K562 (cell line): ENCODE measurements around the gene WWC2. TPM values are rescaled to one million over a fixed set of nuclear protein-coding genes. Genes with fewer than 3 reads are reported as not detected.

ENCODE experiments used
- ATAC-seq: fragments of 200-7000 bp; cut with Tn5 transposase; 3 replicates; pipeline ENCODE4 v1.9.1; 2020; ENCODE audit warnings: moderate library complexity
- BruUV-seq: library from RNA; stranded (reverse); fragments of 400-500 nt; replicated peaks from 2 replicates; lab custom pipeline; 2021; lab: Mats Ljungman, UMichigan
- CTCF ChIA-PET: fragments of 300-600 bp; formaldehyde crosslinking; extraction: SDS; loops from one replicate; lab custom pipeline; 2021; ENCODE audit warnings: low intra/inter-chr PET ratio; lab: Yijun Ruan, JAX
- POLR2A ChIA-PET: fragments of 300-600, 350-650 bp; sonication (Branson Sonifier 250); formaldehyde crosslinking; extraction: SDS; loops from one replicate; lab custom pipeline; 2021; ENCODE audit warnings: antibody characterized with exemption, inconsistent platforms; lab: Yijun Ruan, JAX
- DNase-seq, 4 experiments: peaks; one replicate each; pipeline versions ENCODE4 v3.0.0 to v3.0.0-alpha.2; 2011 to 2018; ENCODE audit warnings: low spot score in 3 of 4, mixed read lengths in 3 of 4; ENCODE audit errors: extremely low read depth in 1 of 4
- FAIRE-seq: peaks from 2 replicates; lab custom pipeline; 2011; peaks lifted over from hg19 to GRCh38; lab: Jason Lieb, UNC
- H2AFZ ChIP-seq: 2 replicates; pipeline ENCODE4 v1.6.0; 2011; ENCODE audit warnings: low read depth, low read length, control low read depth, inconsistent platforms
- H3K27ac ChIP-seq: fragments of 200-600 bp; 3 replicates; pipeline ENCODE4 v1.8.0; 2011; ENCODE audit warnings: low read depth, mild to moderate bottlenecking, control low read depth, inconsistent platforms, low read length, moderate library complexity, mixed read lengths; ENCODE audit errors: extremely low read depth
- H3K27me3 ChIP-seq, 2 experiments: fragments of 300-600 bp in 1 of 2; 2 replicates in 1 of 2; 3 replicates in 1 of 2; pipeline versions ENCODE4 v1.6.0 to v1.8.0; 2011; ENCODE audit warnings: inconsistent platforms in 2 of 2, low read length in 2 of 2, mild to moderate bottlenecking in 1 of 2, mixed read lengths in 1 of 2, moderate library complexity in 1 of 2; ENCODE audit not compliant: control insufficient read depth in 2 of 2, insufficient read depth in 2 of 2
- H3K36me3 ChIP-seq: fragments of 300-600 bp; 3 replicates; pipeline ENCODE4 v1.8.0; 2011; ENCODE audit warnings: mild to moderate bottlenecking, low read length, inconsistent platforms; ENCODE audit not compliant: control insufficient read depth, insufficient read depth
- H3K4me1 ChIP-seq, 2 experiments: fragments of 200-600 bp in 1 of 2; replicated peaks in 1 of 2; 2 replicates in 1 of 2; 3 replicates in 1 of 2; pipeline versions ENCODE4 v1.5.1 to v1.8.0; 2011; ENCODE audit warnings: inconsistent platforms in 2 of 2, low read length in 2 of 2, mild to moderate bottlenecking in 1 of 2, mixed read lengths in 1 of 2, moderate library complexity in 1 of 2; ENCODE audit not compliant: control insufficient read depth in 2 of 2, insufficient read depth in 2 of 2
- H3K4me2 ChIP-seq: 2 replicates; pipeline ENCODE4 v1.6.1; 2011; ENCODE audit warnings: low read length, control low read depth, inconsistent platforms, mixed read lengths; ENCODE audit not compliant: insufficient read depth
- H3K4me3 ChIP-seq: fragments of 200-600 bp; sonication (generic), shearing (Covaris generic); 2 replicates; pipeline ENCODE4 v1.5.1; 2016; ENCODE audit warnings: control low read depth, inconsistent platforms
- H3K79me2 ChIP-seq: fragments of 200-600 bp; 3 replicates; pipeline ENCODE4 v1.8.0; 2011; ENCODE audit warnings: low read length, inconsistent platforms; ENCODE audit not compliant: control insufficient read depth, insufficient read depth
- H3K9ac ChIP-seq, 2 experiments: 2 replicates each; pipeline versions ENCODE4 v1.6.0 to v1.6.1; 2011; ENCODE audit warnings: low read depth in 2 of 2, low read length in 2 of 2, control low read depth in 1 of 2, inconsistent platforms in 1 of 2, mild to moderate bottlenecking in 1 of 2, mixed read lengths in 1 of 2; ENCODE audit not compliant: insufficient read depth in 1 of 2
- H3K9me1 ChIP-seq: one replicate; pipeline ENCODE4 v1.6.0; 2011; ENCODE audit warnings: inconsistent platforms, mild to moderate bottlenecking, low read length, moderate library complexity; ENCODE audit not compliant: control insufficient read depth, insufficient read depth
- H3K9me3 ChIP-seq: replicated peaks from 2 replicates; pipeline ENCODE4 v1.5.1; 2011; ENCODE audit warnings: low read depth, low read length, inconsistent platforms; ENCODE audit not compliant: control insufficient read depth, insufficient read depth
- H4K20me1 ChIP-seq: replicated peaks from 2 replicates; pipeline ENCODE4 v1.6.1; 2011; ENCODE audit warnings: low read length, inconsistent platforms, mixed read lengths; ENCODE audit not compliant: control insufficient read depth, insufficient read depth
- ATF7 ChIP-seq: fragments of 450-650 bp; IDR thresholded peaks from 2 replicates; pipeline ENCODE4 v1.7.1; 2014; ENCODE audit warnings: mild to moderate bottlenecking, moderate library complexity
- CCNT2 ChIP-seq: IDR thresholded peaks from 2 replicates; pipeline ENCODE4 v1.6.1; 2011; ENCODE audit warnings: borderline replicate concordance, low read depth, mild to moderate bottlenecking, moderate library complexity, mixed read lengths, low read length; ENCODE audit not compliant: insufficient read length; ENCODE audit errors: extremely low read depth
- CEBPG ChIP-seq, 3 experiments: fragments of 200-800 bp in 1 of 3; sonication (Bioruptor generic) in 1 of 3; sonication (generic) in 1 of 3; formaldehyde crosslinking in 1 of 3; IDR thresholded peaks in 2 of 3; conservative IDR thresholded peaks in 1 of 3; 2 replicates each; pipeline versions ENCODE4 v1.6.1 to v1.8.0; 2016 to 2022; ENCODE audit warnings: missing compliant biosample characterization in 2 of 3, missing genetic modification characterization in 2 of 3, mild to moderate bottlenecking in 1 of 3, missing genetic modification reagents in 1 of 3
- FOXA3 ChIP-seq, 2 experiments: fragments of 450-650 bp in 1 of 2; sonication (generic) in 1 of 2; formaldehyde crosslinking; IDR thresholded peaks in 1 of 2; conservative IDR thresholded peaks in 1 of 2; 2 replicates each; pipeline versions ENCODE4 v1.4.0 to v1.8.0; 2020 to 2022; ENCODE audit warnings: mild to moderate bottlenecking in 2 of 2, missing genetic modification reagents in 1 of 2
- JUND ChIP-seq, 2 experiments: IDR thresholded peaks; 2 replicates in 1 of 2; 3 replicates in 1 of 2; pipeline ENCODE4 v1.6.1; 2011; ENCODE audit warnings: borderline replicate concordance in 2 of 2, low read depth in 2 of 2, low read length in 2 of 2, improper control_type of control experiment in 1 of 2, missing biosample characterization in 1 of 2, missing genetic modification characterization in 1 of 2, missing genetic modification reagents in 1 of 2
- NFE2 ChIP-seq: IDR thresholded peaks from 2 replicates; pipeline ENCODE4 v1.6.1; 2014; ENCODE audit warnings: antibody characterized with exemption, low read depth
- PKNOX1 ChIP-seq: fragments of 450-650 bp; IDR thresholded peaks from 2 replicates; pipeline ENCODE4 v1.6.1; 2016
- TAF7 ChIP-seq: fragments of 450-650 bp; IDR thresholded peaks from 2 replicates; pipeline ENCODE4 v1.6.1; 2016; ENCODE audit warnings: missing genetic modification characterization, missing compliant biosample characterization
- ZBTB8A ChIP-seq: fragments of 450-650 bp; IDR thresholded peaks from 2 replicates; pipeline ENCODE4 v1.6.1; 2018; ENCODE audit warnings: mild to moderate bottlenecking, moderate library complexity; ENCODE audit not compliant: partially characterized antibody
- whole genome bisulfite sequencing: fragments of 100-300 bp; shearing (Covaris generic); methylation state at CpG from one replicate; pipeline ENCODE4 v1.1.6; 2016; ENCODE audit warnings: low coverage, mixed read lengths; ENCODE audit not compliant: insufficient coverage; ENCODE audit errors: missing lambda C conversion rate; 5-methylcytosine and 5-hydroxymethylcytosine counted together
- in situ Hi-C: fragments of 300-500 bp; cut with MboI; formaldehyde crosslinking; loops from 4 replicates; pipeline ENCODE4 v1.15.0; 2018; ENCODE audit warnings: inconsistent platforms, mixed read lengths
- intact Hi-C: fragments of 100-400 bp; cut with micrococcal nuclease; formaldehyde crosslinking; loops from 2 replicates; pipeline ENCODE4 v1.14.2; 2022
- polyA plus RNA-seq, 8 experiments: library from polyadenylated mRNA; depleted of rRNA in 4 of 8; stranded (reverse) in 5 of 8; unstranded in 3 of 8; fragments of >200 nt; fragmentation: Nextera tagmentation in 2 of 8; fragmentation: Illumina TruSeq in 1 of 8; extraction: Ambion mirVana in 2 of 8; extraction: Trizol in 1 of 8; gene quantifications; 2 replicates each; pipeline versions ENCODE4 v1.2.1 to v1.2.3, GENCODE V29; 2011 to 2014; ENCODE audit warnings: inconsistent platforms in 1 of 8, missing spikeins in 1 of 8
- total RNA-seq, 7 experiments: library from RNA; depleted of rRNA in 6 of 7; stranded (reverse); fragments of >200 nt in 6 of 7; fragmentation: Illumina TruSeq in 2 of 7; extraction: Trizol in 2 of 7; gene quantifications; 2 replicates each; pipeline versions ENCODE4 v1.2.1 to v1.2.3, GENCODE V29; 2011 to 2021; ENCODE audit warnings: low replicate concordance in 1 of 7
- TF ChIP-seq, protein P1 (sequence below), 2 experiments: fragments of 450-650 bp in 1 of 2; sonication (generic) in 1 of 2; formaldehyde crosslinking in 1 of 2; IDR thresholded peaks in 1 of 2; conservative IDR thresholded peaks in 1 of 2; 2 replicates each; pipeline versions ENCODE4 v1.6.1 to v1.8.1; 2016 to 2023; ENCODE audit warnings: mild to moderate bottlenecking in 2 of 2, moderate library complexity in 2 of 2, inconsistent platforms in 1 of 2, missing genetic modification reagents in 1 of 2

WWC2 gene
- total and polyA plus RNA-seq, 9 of the 15 experiments (the other 6 are each of a cell fraction or from before 2014, with no cell fraction given) = 3.7 to 39.4 (median 19.6) TPM

- TF ChIP-seq, protein P1, sequence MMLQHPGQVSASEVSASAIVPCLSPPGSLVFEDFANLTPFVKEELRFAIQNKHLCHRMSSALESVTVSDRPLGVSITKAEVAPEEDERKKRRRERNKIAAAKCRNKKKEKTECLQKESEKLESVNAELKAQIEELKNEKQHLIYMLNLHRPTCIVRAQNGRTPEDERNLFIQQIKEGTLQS (IDR thresholded peaks at IDR 0.05) = 0 out of 2 replicates have a peak, but pooled peaks have one; percentile 40
- TF ChIP-seq, protein P1 (CRISPR knock-in tag; conservative IDR thresholded peaks at IDR 0.05) = no peak
- no peak for TF ChIP-seq TAF7 (tag)
- TF ChIP-seq CCNT2 = no peak
Observed at GRCh38 chr4:183257808-183258207, 158.8 kb downstream of the WWC2 start (continued).

DNA sequence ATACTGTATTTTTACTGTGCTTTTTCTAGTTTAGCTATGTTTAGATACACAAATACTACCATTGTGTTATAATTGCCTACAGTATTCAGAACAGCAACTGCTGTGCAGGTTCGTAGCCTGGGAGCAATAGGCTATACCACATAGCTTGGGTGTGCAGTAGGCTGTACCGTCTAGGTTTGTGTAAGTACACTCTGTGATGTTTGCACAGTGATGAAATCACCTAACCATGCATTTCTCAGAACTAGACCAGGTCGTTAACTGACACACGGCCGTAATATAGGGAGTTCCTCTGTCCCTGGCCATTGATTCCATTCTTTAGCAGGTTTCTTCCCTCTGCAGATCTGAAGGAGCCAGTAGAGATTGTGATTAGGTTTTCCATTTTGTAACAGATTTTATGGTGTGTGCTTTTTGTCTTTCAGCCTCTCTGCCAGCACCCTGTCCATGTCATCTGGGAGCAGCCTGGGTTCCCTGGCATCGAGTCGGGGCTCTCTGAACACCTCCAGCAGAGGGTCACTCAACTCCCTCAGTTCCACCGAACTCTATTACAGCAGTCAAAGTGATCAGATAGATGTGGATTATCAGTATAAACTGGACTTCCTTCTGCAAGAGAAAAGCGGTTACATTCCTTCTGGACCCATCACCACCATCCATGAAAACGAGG, 161.6 kb downstream of the WWC2 start:
- WGBS = 49% methylated on average over 10 of the region's 10 CpGs
- FAIRE-seq = no peak
- no peak overlapping the region for H3K4me2 ChIP-seq
- H3K4me3 ChIP-seq = no peak overlapping the region
- H3K36me3 ChIP-seq = peaks cover 25% of the 10 kb centered on the region
- no peaks in the 10 kb centered on the region for H3K9me1 ChIP-seq
- peak in 1 of 2 experiments; percentile 77; a peak in 2 of 4 replicates for TF ChIP-seq FOXA3 (CRISPR knock-in tag; conservative IDR thresholded peaks at IDR 0.05 in 1 of 2, IDR thresholded peaks at IDR 0.05 in 1 of 2)
- 0 out of 2 replicates have a peak, but pooled peaks have one; percentile 27 for TF ChIP-seq ATF7
- no peak for TF ChIP-seq JUND (IDR thresholded peaks at IDR 0.05; ENCODE audit: borderline replicate concordance, low read depth, low read length)
- peak; percentile 34; the same call in 1 of the 3 replicates for TF ChIP-seq JUND (tag; IDR thresholded peaks at IDR 0.05; ENCODE audit: borderline replicate concordance, low read depth, low read length)
- TF ChIP-seq CEBPG (CRISPR knock-in tag; IDR thresholded peaks at IDR 0.05) = no peak
- TF ChIP-seq CEBPG (tag; conservative IDR thresholded peaks at IDR 0.05 in 1 of 2, IDR thresholded peaks at IDR 0.05 in 1 of 2) = peak in 1 of 2 experiments; percentile 63; a peak in 2 of 4 replicates
- TF ChIP-seq PKNOX1 = peak; percentile 10; the same call in 1 of the 2 replicates
- no peak for TF ChIP-seq ZBTB8A
- TF ChIP-seq NFE2 = no peak
- intact Hi-C loops (loop anchor here (5.0 to 10.0 kb wide), 2 partner anchors 456 to 783 kb away; no protein-coding TSS in a partner anchor), in situ Hi-C loops (loop anchor here (25.0 kb wide), 1 partner anchor 798 kb away; no protein-coding TSS in a partner anchor)
- H2AFZ ChIP-seq = no peak overlapping the region
- H3K27me3 ChIP-seq = no peaks in the 10 kb centered on the region
- CTCF ChIA-PET = interaction anchor here (1.1 to 4.3 kb wide), 3 partner anchors 188 to 342 kb away, joined by 4 to 44 read pairs (median 44); no protein-coding TSS in a partner anchor
- ATAC-seq = no peak
- POLR2A ChIA-PET = interaction anchor here (0.5 kb wide), 1 partner anchor 321 kb away, joined by 4 read pairs; no protein-coding TSS in a partner anchor
- no peaks in the 10 kb centered on the region for H4K20me1 ChIP-seq
- peaks cover 0 to 4% of the 10 kb centered on the region in 2 experiments; a peak in 3 of 5 replicates for H3K4me1 ChIP-seq
- no peak overlapping the region for H3K27ac ChIP-seq
- H3K79me2 ChIP-seq = no peaks in the 10 kb centered on the region
- no TSS peak for BruUV-seq
- no peaks in the 10 kb centered on the region for H3K9me3 ChIP-seq
- DNase-seq = no peak
- H3K9ac ChIP-seq = no peak overlapping the region
